HG03066 (cell line): ENCODE results near the gene ZNF324.
"Not testable (repeated sequence)": the region's sequence is repeated elsewhere in the genome, so short reads cannot be mapped to it uniquely, and the experiment has no call there.

Experiments used
- ATAC-seq: cut with Tn5 transposase; IDR thresholded peaks from one replicate; pipeline ENCODE4 v1.9.1; 2021; ENCODE audit warnings: low read depth; ENCODE audit not compliant: unreplicated experiment

ZNF324 gene

GRCh38 chr19:58470837-58471543 is 4.1 kb downstream of the ZNF324 start:
- ATAC-seq, result not testable (repeated sequence)

GRCh38 chr19:58471736-58472135 is 4.9 kb downstream of the ZNF324 start:
- ATAC-seq, result no peak

GRCh38 chr19:58473775-58474174 is 6.9 kb downstream of the ZNF324 start:
- no peak for ATAC-seq

GRCh38 chr19:58474291-58474996 is 7.6 kb downstream of the ZNF324 start:
- ATAC-seq, result no peak

- ATAC-seq, result no peak
Measured at GRCh38 chr19:58474997-58475713, 8.3 kb downstream of the ZNF324 start.

- ATAC-seq, result peak; percentile 88
Measured at GRCh38 chr19:58475714-58476497, 9.0 kb downstream of the ZNF324 start, which contains the start of gene ZNF446. Gene ZNF446, plus strand, starts transcription at chr19:58476352. Its CDS starts 867 bp downstream, at chr19:58477219.

GRCh38 chr19:58476498-58477015 is 9.7 kb downstream of the ZNF324 start:
- ATAC-seq, result no peak

- ATAC-seq, result no peak
Measured at GRCh38 chr19:58477130-58477529, 10.2 kb downstream of the ZNF324 start.

- no peak for ATAC-seq
Measured at GRCh38 chr19:58477871-58478270, 11.0 kb downstream of the ZNF324 start.

- no peak for ATAC-seq
Measured at GRCh38 chr19:58479303-58479702, 12.4 kb downstream of the ZNF324 start.

GRCh38 chr19:58479736-58480480 is 13.0 kb downstream of the ZNF324 start:
- no peak for ATAC-seq

- no peak for ATAC-seq
Measured at GRCh38 chr19:58480481-58480830, 13.6 kb downstream of the ZNF324 start.

- no peak for ATAC-seq
Measured at GRCh38 chr19:58480831-58481230, 14.0 kb downstream of the ZNF324 start.

- no peak for ATAC-seq
Measured at GRCh38 chr19:58482372-58482771, 15.5 kb downstream of the ZNF324 start.

- no peak for ATAC-seq
Measured at GRCh38 chr19:58483776-58484175, 16.9 kb downstream of the ZNF324 start.

- ATAC-seq, result not testable (repeated sequence)
Measured at GRCh38 chr19:58484349-58484748, 17.5 kb downstream of the ZNF324 start.

GRCh38 chr19:58491393-58491792 is 24.5 kb downstream of the ZNF324 start:
- no peak for ATAC-seq

GRCh38 chr19:58492265-58492664 is 25.4 kb downstream of the ZNF324 start:
- ATAC-seq, result no peak

GRCh38 chr19:58497634-58498170 is 30.8 kb downstream of the ZNF324 start:
- no peak for ATAC-seq
